Caco-2 (cell line): ENCODE measurements around the gene RAB11FIP5. TPM values are rescaled to one million over a fixed set of nuclear protein-coding genes. Genes with fewer than 3 reads are reported as not detected.
A peak's percentile ranks its signal among the peaks of the same experiment; 100 is the strongest.

ENCODE experiments used
- BruUV-seq: library from RNA; stranded (reverse); fragments of 400-500 nt; replicated peaks from 2 replicates; lab custom pipeline; 2021; lab: Mats Ljungman, UMichigan
- CTCF ChIA-PET: fragments of 300-600 bp; sonication (Branson Sonifier 250); formaldehyde crosslinking; loops from one replicate; lab custom pipeline; 2022; ENCODE audit warnings: antibody characterized with exemption; lab: Charles Lee
- POLR2A ChIA-PET: fragments of 300-600 bp; sonication (Branson Sonifier 250); formaldehyde crosslinking; loops from one replicate; lab custom pipeline; 2022; ENCODE audit warnings: antibody characterized with exemption; lab: Charles Lee
- DNase-seq, 2 experiments: peaks; one replicate each; pipeline versions ENCODE4 v3.0.0 to v3.0.0-alpha.2; 2020 to 2022
- H3K27me3 ChIP-seq: replicated peaks from 2 replicates; pipeline ENCODE4 v1.6.0; 2011; ENCODE audit warnings: low read length; ENCODE audit not compliant: control insufficient read depth, insufficient read depth
- H3K36me3 ChIP-seq: 2 replicates; pipeline ENCODE4 v1.5.1; 2011; ENCODE audit warnings: low read length; ENCODE audit not compliant: control insufficient read depth, insufficient read depth
- H3K4me1 ChIP-seq: fragments of 250-450 bp; sonication (Bioruptor Pico); 2 replicates; pipeline ENCODE4 v1.5.1; 2020; ENCODE audit warnings: mild to moderate bottlenecking
- H3K4me3 ChIP-seq: 2 replicates; pipeline ENCODE4 v1.5.1; 2011; ENCODE audit warnings: low read depth, mild to moderate bottlenecking, control low read depth, low read length
- H3K9me3 ChIP-seq: fragments of 250-450 bp; sonication (Bioruptor Pico); 2 replicates; pipeline ENCODE4 v1.5.1; 2020; ENCODE audit warnings: mild to moderate bottlenecking, moderate library complexity
- H3K27ac Mint-ChIP-seq: one replicate; pipeline ENCODE4 v1.8.0; 2022; ENCODE audit warnings: mixed read lengths; ENCODE audit not compliant: unreplicated experiment
- H3K27me3 Mint-ChIP-seq: one replicate; pipeline ENCODE4 v1.8.0; 2022; ENCODE audit warnings: mixed read lengths; ENCODE audit not compliant: insufficient read depth, unreplicated experiment
- H3K36me3 Mint-ChIP-seq: one replicate; pipeline ENCODE4 v1.8.0; 2022; ENCODE audit warnings: mild to moderate bottlenecking, mixed read lengths; ENCODE audit not compliant: insufficient read depth, unreplicated experiment
- H3K4me1 Mint-ChIP-seq: one replicate; pipeline ENCODE4 v1.8.0; 2022; ENCODE audit warnings: low read depth, mixed read lengths; ENCODE audit not compliant: unreplicated experiment
- H3K4me3 Mint-ChIP-seq: one replicate; pipeline ENCODE4 v1.8.0; 2022; ENCODE audit warnings: mild to moderate bottlenecking, moderate library complexity, mixed read lengths; ENCODE audit not compliant: unreplicated experiment
- H3K9me3 Mint-ChIP-seq: one replicate; pipeline ENCODE4 v1.8.0; 2022; ENCODE audit warnings: mixed read lengths; ENCODE audit not compliant: unreplicated experiment
- CTCF ChIP-seq, 2 experiments: fragments of 200-600 bp in 1 of 2; IDR thresholded peaks; 1 replicate in 1 of 2; 2 replicates in 1 of 2; pipeline versions ENCODE4 v1.5.1 to v1.8.0; 2011 to 2022; ENCODE audit warnings: antibody characterized with exemption in 1 of 2, control low read depth in 1 of 2, inconsistent platforms in 1 of 2, low read depth in 1 of 2, low read length in 1 of 2, mild to moderate bottlenecking in 1 of 2, moderate library complexity in 1 of 2; ENCODE audit not compliant: insufficient read depth in 1 of 2, severe bottlenecking in 1 of 2, unreplicated experiment in 1 of 2
- intact Hi-C: fragments of 100-400 bp; cut with micrococcal nuclease; formaldehyde crosslinking; loops from one replicate; pipeline ENCODE4 v1.10.0; 2022; ENCODE audit not compliant: unreplicated experiment
- total RNA-seq: library from RNA; stranded (reverse); gene quantifications from 2 replicates; pipeline ENCODE4 v1.2.3, GENCODE V29; 2022

Gene RAB11FIP5
- total RNA-seq, 1 experiment from 2014 or later, result 17.3 TPM

DNA sequence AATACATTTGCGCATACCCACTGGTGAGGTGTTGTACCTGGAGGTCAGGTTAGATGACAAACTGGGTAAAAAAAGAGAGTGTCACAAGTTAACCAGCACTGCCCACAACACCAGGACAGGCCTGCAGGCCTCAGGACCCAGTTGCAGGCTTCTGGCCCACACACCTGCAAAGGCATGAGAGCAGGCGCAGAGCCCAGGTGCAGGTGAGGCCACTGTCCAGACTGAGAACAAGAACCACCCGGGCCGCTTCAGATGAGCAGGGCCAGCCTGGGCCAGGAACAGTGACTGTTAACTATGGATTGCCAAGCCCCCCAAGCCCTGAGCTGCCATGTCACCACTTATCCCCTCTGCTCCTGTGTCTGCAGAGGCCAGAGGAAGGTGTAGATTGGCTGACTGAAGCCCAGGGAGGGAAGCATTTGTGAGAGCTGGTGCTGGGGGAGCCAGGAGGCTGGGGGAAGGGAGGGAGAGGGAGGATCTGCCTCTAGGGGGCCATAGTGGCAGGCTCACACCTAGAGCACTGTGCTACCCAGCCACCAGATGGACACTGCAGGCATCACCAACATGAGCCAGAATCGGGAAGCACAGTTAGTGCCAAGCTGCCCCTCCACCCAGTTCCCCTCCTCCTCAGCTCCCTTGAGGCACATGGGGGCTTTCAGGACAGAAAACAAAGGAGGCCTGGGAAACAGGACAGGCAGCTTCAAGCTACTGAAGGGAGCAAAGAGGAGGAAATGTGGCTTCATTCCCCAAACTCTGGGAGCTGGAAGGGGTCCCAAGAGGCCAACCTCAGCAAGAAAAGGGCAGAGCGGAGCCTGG lies 76.6 kb downstream of the RAB11FIP5 start:
- Mint-ChIP-seq H3K27ac (no peak overlapping the region), H3K36me3 (no peaks in the 10 kb centered on the region), H3K9me3 (no peaks in the 10 kb centered on the region), H3K4me3 (no peak overlapping the region), H3K27me3 (no peaks in the 10 kb centered on the region), H3K4me1 (peaks cover 32% of the 10 kb centered on the region)
- peak in 1 of 2 experiments; percentile 49 for TF ChIP-seq CTCF (IDR thresholded peaks at IDR 0.05; ENCODE audit: insufficient read depth in 1 of 2, low read depth in 1 of 2, low read length in 1 of 2, severe bottlenecking in 1 of 2, unreplicated experiment in 1 of 2)
- no peak overlapping the region for H3K4me3 ChIP-seq
- H3K4me1 ChIP-seq, result peaks cover 32% of the 10 kb centered on the region
- intact Hi-C loops, result no loop called here
- H3K27me3 ChIP-seq, result no peaks in the 10 kb centered on the region
- H3K9me3 ChIP-seq, result no peaks in the 10 kb centered on the region
- ChIA-PET CTCF (interaction anchor here (0.8 kb wide), 1 partner anchor 42 kb away, joined by 3 read pairs; no protein-coding TSS in a partner anchor), POLR2A (no interaction called here)
- DNase-seq, result peak in 1 of 2 experiments; percentile 47
- no TSS peak for BruUV-seq
- H3K36me3 ChIP-seq, result no peaks in the 10 kb centered on the region

- DNase-seq, result no peak
- Histone ChIP-seq H3K4me1 (peaks cover 40% of the 10 kb centered on the region), H3K36me3 (no peaks in the 10 kb centered on the region), H3K4me3 (no peak overlapping the region), H3K27me3 (no peaks in the 10 kb centered on the region), H3K9me3 (no peaks in the 10 kb centered on the region)
- H3K4me1 Mint-ChIP-seq, result peaks cover 33% of the 10 kb centered on the region
- POLR2A ChIA-PET, result no interaction called here
- no peaks in the 10 kb centered on the region for H3K9me3 Mint-ChIP-seq
- intact Hi-C loops, result no loop called here
- BruUV-seq, result no TSS peak
- H3K27me3 Mint-ChIP-seq, result no peaks in the 10 kb centered on the region
- H3K27ac Mint-ChIP-seq, result no peak overlapping the region
- CTCF ChIA-PET, result interaction anchor here (0.7 kb wide), 3 partner anchors 42 to 202 kb away, joined by 4 to 6 read pairs (median 5); no protein-coding TSS in a partner anchor
- no peaks in the 10 kb centered on the region for H3K36me3 Mint-ChIP-seq
- no peak overlapping the region for H3K4me3 Mint-ChIP-seq
- TF ChIP-seq CTCF (IDR thresholded peaks at IDR 0.05; ENCODE audit: insufficient read depth in 1 of 2, low read depth in 1 of 2, low read length in 1 of 2, severe bottlenecking in 1 of 2, unreplicated experiment in 1 of 2), result no peak
Observed at GRCh38 chr2:73034661-73035375, 77.9 kb downstream of the RAB11FIP5 start.

GRCh38 chr2:73033766-73034381 lies 78.9 kb downstream of the RAB11FIP5 start:
- Mint-ChIP-seq H3K36me3 (no peaks in the 10 kb centered on the region), H3K4me3 (no peak overlapping the region), H3K4me1 (peaks cover 33% of the 10 kb centered on the region), H3K27me3 (no peaks in the 10 kb centered on the region), H3K27ac (peak overlapping the region; percentile 45), H3K9me3 (no peaks in the 10 kb centered on the region)
- TF ChIP-seq CTCF (IDR thresholded peaks at IDR 0.05; ENCODE audit: insufficient read depth in 1 of 2, low read depth in 1 of 2, low read length in 1 of 2, severe bottlenecking in 1 of 2, unreplicated experiment in 1 of 2), result no peak
- Histone ChIP-seq H3K4me1 (peaks cover 40% of the 10 kb centered on the region), H3K27me3 (no peaks in the 10 kb centered on the region), H3K9me3 (no peaks in the 10 kb centered on the region), H3K36me3 (no peaks in the 10 kb centered on the region), H3K4me3 (no peak overlapping the region)
- intact Hi-C loops, result loop anchor here (2.0 kb wide), 1 partner anchor 41 kb away; no protein-coding TSS in a partner anchor
- POLR2A ChIA-PET, result no interaction called here
- CTCF ChIA-PET, result no interaction called here
- no TSS peak for BruUV-seq
- no peak for DNase-seq
